ENCODE data around the gene COL6A1. TPM values are rescaled to one million over a fixed set of nuclear protein-coding genes. Genes with fewer than 3 reads are reported as not detected.

The COL6A1 gene
- total and polyA plus RNA-seq, 2 of the 4 experiments (the other 2 are of a cell fraction): 173 to 1,578 TPM

GRCh38 chr21:46048926-46049889, 67.6 kb downstream of the COL6A1 start (continued):
- TF ChIP-seq RFX5 (IDR thresholded peaks at IDR 0.05; ENCODE audit: low read depth, low read length): 0 out of 2 replicates have a peak, but pooled peaks have one; percentile 3
- no peak for TF ChIP-seq ELK1 (IDR thresholded peaks at IDR 0.05; ENCODE audit: borderline replicate concordance, low read depth, low read length)

Measured in IMR-90 (cell line).